ENCODE results near the gene HLF.

Gene HLF

GRCh38 chr17:55292094-55292493, 27.3 kb downstream of the HLF start:
- DNase-seq, result no peak

DNA sequence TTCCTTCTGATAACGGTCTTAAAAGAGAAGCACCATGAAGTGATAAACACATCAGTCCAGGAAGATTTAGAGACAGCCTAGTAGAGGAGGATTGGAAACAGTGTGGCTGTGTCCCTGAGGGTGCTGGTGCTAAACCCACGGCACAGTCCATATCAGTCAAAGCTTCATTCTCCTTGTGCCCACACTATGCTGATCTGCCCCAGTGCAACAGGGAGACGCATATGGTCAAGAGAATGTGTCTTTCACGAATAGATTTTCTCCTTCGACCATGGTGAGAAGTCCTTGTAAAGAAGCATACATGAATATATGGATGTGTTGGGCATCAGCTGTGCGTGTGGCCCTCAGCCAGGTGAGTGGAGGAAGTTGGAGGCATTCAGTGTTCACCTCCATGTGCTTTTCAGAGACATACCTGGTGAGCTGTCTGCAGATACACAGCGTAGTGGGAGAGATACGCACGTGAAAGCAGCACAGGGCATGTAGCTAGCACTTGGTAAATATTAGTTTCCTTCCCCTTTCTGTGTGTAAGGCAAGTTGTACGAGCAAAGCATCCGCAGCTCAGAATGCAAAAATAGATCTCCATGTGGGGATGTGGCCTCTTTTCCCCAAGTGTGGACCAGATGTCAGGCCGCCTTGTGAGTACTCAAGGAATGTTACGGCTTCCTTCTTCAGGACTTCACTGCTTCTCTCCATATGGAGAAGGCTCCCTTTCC, 29.4 kb downstream of the HLF start:
- no peak for DNase-seq

- peak; percentile 70 for DNase-seq
Measured at GRCh38 chr17:55295411-55296170, 30.8 kb downstream of the HLF start.

GRCh38 chr17:55296171-55296695, 31.5 kb downstream of the HLF start:
- DNase-seq, result no peak

- no peak for DNase-seq
Measured at GRCh38 chr17:55296699-55297098, 31.9 kb downstream of the HLF start.

- no peak for DNase-seq
Measured at GRCh38 chr17:55298111-55298730, 33.5 kb downstream of the HLF start.

GRCh38 chr17:55299162-55299838, 34.5 kb downstream of the HLF start:
- DNase-seq, result no peak

- DNase-seq, result no peak
Measured at GRCh38 chr17:55299890-55300289, 35.1 kb downstream of the HLF start.

GRCh38 chr17:55300479-55301290, 35.9 kb downstream of the HLF start:
- DNase-seq, result no peak

- DNase-seq, result no peak
Measured at GRCh38 chr17:55301521-55302406, 37.0 kb downstream of the HLF start.

- no peak for DNase-seq
Measured at GRCh38 chr17:55302407-55302787, 37.6 kb downstream of the HLF start.

GRCh38 chr17:55303008-55303493, 38.3 kb downstream of the HLF start:
- no peak for DNase-seq

DNA sequence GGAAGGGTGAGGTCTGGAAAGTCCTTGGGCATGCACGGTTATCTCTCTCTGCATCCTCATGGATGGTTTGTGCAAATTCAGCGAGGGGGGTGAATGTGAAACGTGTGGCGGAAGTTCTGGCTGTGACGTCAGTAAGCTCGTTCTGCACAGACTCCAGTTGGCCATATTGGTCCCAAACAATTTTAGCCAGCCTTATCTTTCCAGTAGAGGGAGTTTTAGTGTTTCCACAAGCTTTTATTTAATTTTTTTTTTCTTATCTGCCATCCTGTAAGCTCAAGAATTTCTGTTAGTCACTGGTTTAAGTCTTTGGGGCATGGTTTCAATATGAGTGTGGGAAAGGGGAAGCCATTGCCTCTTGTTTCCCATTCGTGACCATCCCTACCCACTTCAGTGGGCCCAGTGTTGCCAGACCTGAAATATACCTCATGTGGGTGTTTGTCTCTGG, 39.0 kb downstream of the HLF start:
- DNase-seq, result no peak

- DNase-seq, result no peak
Measured at GRCh38 chr17:55304171-55304859, 39.6 kb downstream of the HLF start.

- DNase-seq, result no peak
Measured at GRCh38 chr17:55305321-55306087, 40.7 kb downstream of the HLF start.

DNA sequence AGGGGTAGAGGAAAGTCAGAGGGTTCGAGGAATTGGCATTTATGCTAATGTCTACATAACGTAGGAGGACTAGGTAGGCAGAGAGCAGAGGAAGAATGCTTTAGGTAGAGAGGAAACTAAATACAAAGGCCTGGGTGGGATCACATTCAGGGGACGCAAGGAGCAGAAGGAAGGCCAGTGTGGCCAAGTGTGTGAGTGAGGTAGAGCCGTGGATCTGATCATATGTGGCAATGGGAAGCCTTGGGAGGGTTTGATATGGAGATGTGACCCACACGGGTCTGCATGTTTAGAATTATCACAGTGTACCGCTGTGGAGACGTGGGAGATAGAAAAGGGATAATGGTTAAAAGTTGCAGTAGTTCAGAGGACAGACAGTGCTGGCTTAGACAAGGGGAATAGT, 43.1 kb downstream of the HLF start:
- DNase-seq, result no peak

- no peak for DNase-seq
Measured at GRCh38 chr17:55308613-55309391, 44.0 kb downstream of the HLF start.

GRCh38 chr17:55311767-55312375, 47.1 kb downstream of the HLF start:
- no peak for DNase-seq
